A204.1 (cell line): Measurements from ENCODE around the gene ARL9.
"Not testable (repeated sequence)": the region's sequence is repeated elsewhere in the genome, so short reads cannot be mapped to it uniquely, and the experiment has no call there.

Experiments
- FAIRE-seq: peaks from 2 replicates; lab custom pipeline; 2012; peaks lifted over from hg19 to GRCh38; lab: Jason Lieb, UNC

ARL9 gene, protein sequence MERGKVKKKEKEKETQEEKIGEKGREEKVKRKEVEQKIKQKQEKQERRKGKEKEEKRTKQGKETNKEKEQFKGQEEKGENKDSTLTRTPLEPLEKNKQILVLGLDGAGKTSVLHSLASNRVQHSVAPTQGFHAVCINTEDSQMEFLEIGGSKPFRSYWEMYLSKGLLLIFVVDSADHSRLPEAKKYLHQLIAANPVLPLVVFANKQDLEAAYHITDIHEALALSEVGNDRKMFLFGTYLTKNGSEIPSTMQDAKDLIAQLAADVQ

DNA sequence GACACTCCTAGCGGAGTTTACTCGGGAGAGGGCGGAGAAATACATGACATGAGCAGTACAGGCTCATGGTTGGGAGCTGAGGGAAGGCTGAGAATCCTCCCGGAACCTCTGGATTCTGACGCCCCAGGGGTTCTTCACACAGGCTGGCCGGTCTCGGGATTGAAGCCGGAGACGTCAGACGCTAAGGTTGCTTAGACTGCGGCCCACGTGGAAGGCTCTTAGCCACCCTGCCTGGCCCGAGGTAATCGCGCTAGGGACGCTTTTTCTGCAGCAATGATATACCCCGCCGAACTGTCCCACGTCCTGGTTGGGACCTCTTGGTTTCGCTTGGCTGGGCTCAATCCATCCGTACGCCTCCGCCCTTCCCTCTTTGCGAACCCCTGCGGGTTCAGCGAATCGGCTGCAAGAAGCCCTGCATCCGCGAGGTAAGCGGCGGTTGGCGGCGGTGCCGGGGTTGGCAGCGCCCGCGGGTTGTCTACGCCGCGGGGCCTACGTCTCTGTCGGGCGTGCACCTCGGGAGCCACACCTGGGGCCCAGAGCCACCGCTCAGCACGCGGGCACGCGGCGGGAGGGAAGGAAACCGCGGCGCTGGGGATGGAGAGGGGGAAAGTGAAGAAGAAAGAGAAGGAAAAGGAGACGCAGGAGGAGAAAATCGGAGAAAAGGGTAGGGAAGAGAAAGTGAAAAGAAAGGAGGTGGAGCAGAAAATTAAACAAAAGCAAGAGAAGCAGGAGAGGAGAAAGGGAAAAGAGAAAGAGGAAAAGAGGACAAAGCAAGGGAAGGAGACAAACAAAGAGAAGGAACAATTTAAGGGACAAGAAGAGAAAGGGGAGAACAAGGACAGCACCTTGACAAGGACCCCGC lies at the start of gene ARL9:
Gene ARL9, plus strand, starts transcription at position 523 of the 862 bp plus-strand sequence. Its CDS starts 72 bp downstream, at position 595.
- FAIRE-seq: no peak

DNA sequence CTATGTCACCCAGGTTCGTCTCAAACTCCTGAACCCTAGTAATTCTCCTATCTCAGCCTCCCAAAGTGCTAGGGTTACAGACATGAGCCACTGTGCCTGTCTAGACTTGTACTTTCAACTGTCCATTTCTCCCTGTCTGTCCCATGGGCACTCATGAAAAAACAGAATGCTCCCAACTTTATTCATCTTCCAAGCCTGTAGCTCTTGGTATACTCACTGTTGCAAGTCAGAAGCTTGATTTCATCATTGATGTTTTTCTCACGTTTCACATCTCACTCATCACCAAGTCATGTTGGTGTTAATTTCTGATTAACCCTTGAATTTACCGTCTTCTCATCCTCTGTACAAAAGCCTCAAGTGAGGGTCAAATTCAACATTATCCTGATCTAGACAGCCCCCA lies 45.5 kb upstream of the ARL9 start:
- no peak for FAIRE-seq

DNA sequence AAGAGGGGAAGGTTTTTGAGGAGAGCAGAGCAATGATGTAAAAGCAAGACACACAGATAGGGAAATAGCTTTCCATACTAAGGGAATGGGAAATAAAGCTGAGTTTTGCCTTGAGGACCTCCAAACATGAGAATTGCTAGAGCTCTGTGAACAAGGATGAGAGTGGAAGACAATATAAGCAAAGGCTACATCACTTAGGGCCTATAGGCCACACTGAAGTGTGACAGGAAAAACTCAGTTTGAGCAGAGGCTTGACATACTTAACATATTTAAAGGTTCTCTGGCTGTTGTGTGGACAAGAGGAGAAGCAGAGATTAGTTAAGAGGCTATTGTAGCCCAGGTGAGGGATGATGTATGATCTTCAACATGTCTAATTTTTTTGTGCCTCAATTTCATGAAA lies 43.4 kb upstream of the ARL9 start:
- FAIRE-seq: no peak

DNA sequence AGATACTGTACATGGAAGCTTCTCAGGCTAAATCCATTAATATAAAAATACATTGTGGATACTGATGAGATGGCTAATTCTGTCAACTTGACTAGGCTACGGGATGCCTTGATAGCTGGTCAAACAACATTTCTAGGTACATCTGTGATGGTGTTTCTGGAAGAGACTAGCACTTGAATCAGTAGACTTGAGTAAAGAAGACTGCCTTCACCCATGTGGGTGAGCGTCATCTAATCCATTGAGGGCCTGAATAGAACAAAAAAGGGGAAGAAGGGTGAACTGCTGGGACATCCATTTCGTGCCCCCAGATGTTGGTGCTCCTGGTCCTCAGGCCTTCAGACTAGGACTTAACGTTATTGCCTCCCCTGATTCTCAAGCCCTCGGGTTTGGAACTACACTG lies 41.9 kb upstream of the ARL9 start:
- no peak for FAIRE-seq

DNA sequence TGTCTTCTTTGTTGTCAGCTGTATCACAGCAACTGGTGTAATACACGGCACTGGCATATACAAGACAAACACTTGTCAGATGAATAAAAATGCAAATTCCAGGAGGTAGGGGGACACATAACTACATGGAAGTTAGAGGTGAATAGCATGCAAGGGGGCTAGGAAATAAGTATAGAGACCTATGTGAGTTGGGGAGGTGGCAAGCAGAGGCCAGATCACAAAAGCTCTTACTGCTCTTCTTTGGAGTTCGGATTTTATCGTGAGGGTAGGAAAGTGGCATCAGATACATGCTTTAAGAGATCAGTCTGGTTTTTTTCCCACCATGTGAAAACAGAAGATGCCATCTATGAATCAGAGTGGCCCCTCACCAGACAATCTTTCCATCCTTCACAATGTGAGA lies 41.0 kb upstream of the ARL9 start:
- no peak for FAIRE-seq

DNA sequence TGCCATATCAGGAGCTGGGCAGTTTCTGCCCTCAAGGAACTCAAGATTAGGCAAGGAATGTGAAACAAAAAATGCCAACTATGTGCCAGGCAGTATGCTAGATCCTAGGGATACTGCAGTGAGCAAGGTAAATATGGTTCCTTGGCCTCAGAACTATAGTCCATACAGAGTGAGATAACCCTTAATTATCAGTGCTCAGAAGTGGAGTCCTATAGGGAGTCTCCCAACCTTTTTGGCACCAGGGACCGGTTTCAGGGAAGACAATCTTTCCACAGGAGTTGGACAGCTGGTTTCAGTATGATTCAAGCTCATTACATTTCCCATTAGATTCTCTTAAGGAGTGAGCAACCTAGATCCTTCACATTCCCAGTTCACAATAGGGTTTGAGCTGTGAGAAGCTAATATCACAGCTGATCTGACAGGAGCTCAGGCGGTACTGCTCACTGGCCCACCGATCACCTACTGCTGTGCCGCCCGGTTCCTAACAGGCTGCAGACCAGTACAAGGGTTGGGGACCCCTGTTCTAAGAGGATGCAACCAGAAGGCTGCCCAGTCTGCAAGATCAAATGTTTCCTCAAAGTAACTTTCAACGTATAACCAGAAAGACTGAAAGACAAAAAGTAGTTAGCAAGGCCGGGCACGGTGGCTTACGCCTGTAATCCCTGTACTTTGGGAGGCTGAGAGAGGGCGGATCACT lies 39.8 kb upstream of the ARL9 start:
- FAIRE-seq: no peak

DNA sequence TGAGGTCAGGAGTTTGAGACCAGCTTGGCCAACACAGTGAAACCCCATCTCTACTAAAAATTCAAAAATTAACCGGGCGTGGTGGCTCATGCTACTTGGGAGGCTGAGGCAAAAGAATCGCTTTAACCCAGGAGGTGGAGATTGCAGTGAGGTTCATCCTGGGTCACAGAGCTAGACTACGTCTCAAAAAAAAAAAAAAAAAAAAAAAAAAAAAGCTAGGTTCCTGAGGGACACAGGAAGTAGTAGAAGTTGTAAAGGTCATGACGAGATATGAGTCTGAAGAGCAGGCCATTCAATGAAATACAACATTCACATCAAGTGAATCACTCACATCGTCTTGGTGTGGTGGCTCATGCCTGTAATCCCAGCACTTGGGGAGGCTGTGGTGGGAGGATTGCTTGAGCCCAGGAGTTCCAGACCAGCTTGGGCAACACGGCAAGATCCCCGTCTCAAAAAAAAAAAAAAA lies 39.3 kb upstream of the ARL9 start:
- not testable (repeated sequence) for FAIRE-seq

DNA sequence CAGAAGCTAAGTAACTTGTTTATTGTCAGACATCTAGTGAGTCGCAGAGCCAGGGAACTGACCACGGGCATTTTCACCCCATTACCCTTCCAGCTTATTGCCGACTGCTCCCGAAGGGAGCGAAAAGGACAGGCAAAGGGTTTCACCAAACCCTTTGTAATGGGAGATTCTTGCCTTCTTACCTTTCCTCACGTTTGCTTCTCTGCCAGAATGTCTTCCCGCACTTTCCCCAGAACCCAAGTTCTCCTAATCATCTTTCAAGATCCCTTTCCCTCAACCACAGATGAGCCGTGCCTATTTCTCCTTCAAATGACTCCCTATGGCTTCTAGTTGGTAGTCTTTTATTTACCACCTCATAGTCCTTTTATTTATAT lies 38.7 kb upstream of the ARL9 start:
- no peak for FAIRE-seq

DNA sequence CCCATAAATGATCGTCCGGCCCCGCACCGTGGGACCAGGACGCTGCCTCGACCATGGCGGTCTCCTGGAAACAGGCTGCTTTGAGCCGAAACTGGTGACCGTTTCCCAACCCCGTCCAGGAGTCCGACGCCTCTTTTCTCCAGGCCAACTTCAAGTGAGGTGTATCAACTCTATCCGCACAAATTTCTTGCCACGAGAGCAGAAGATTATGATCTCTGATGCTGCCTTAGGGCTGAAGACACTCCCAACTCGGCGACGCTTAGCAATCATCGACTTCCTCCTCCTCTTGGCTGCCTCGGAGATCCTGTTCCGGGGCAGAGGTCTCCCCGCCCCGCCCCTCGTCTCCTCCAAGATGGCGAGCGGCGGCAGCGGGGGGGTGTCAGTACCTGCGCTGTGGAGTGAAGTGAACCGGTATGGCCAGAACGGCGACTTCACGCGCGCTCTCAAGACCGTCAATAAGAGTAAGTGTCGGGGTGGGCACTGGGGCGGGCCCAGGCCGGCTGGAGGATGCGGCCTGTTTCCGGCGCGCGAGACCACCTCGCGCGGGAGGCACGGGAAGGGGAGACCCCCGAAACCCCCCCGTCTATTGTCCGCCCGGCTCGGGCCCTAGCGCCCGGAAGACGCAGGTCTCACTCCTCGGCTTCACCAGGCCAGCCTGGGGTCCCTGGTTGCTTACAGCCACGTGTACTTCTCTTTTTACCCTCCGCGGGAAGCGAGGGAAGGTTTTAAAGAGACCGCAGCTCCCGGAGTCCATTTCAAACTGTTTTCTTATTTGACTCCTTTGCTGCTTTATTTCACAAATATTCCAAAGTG lies 38.1 kb upstream of the ARL9 start, which contains the start of gene SRP72:
Gene SRP72, plus strand, starts transcription at position 334 of the 813 bp plus-strand sequence. Its CDS starts 19 bp downstream, at position 353.
- peak; percentile 34 for FAIRE-seq

DNA sequence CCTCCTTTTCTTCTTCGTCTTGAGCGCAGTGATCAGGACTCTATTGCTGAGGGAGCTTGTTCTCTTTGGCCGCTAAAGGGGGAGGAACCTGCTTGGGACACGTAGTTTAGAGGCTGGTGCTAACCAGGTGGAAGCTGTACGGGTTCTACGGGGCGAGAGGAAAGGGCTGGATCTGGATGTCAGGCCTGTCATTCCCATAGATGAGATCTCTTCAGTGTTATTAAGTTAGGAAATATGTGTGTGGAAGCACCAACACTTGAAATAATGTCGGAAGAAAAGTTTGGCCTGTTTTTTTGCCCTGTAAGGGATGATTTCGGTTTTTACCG lies 37.5 kb upstream of the ARL9 start:
- no peak for FAIRE-seq

DNA sequence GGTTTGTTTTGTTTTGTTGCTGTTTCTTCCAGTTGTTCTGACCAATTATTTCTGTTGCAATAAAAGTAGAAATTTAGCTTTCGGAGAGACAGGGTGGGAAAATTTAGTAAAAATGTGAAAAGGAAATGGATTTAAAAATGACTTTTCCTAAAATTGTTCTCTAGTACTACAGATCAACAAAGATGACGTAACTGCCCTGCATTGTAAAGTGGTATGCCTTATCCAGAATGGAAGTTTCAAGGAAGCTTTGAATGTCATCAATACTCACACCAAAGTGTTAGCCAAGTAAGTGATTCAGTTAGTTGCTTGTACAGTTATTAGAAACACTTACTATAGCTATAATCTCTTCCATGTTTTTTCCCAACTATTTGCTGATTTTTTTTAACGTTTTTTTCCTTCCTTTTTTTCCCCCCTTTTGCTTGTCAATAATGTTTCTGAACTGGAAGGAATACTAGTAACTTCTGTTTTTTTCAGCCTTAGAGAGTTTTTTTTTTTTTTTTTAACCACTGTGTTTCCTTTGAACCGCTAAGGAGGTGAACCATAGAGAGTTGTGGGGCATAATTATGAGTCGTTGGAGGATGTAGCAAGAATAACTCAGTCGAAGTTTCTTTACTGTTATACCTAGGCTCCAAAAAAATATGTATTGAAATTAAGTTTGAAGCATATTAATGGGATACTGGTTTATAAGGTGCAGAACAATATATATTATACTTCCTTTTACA lies 35.9 kb upstream of the ARL9 start:
- FAIRE-seq: no peak

DNA sequence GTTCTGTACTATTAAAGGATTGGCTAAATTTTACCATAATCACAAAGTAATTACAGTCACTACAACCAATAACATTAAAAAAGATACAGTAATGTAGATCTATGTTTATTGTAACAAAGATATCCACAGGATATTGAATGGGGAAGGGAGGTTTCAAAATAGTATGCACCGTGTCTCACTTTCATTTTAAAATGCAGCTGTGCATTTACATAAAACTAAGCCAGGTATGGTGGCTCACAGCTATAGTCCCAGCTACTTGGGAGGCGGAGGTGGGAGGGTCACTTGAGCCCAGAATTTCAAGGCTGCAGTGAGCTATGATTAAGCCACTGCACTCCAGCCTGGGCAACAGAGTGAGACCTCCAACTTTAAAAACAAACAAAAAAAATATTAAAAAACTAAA lies 29.7 kb upstream of the ARL9 start:
- FAIRE-seq: no peak

DNA sequence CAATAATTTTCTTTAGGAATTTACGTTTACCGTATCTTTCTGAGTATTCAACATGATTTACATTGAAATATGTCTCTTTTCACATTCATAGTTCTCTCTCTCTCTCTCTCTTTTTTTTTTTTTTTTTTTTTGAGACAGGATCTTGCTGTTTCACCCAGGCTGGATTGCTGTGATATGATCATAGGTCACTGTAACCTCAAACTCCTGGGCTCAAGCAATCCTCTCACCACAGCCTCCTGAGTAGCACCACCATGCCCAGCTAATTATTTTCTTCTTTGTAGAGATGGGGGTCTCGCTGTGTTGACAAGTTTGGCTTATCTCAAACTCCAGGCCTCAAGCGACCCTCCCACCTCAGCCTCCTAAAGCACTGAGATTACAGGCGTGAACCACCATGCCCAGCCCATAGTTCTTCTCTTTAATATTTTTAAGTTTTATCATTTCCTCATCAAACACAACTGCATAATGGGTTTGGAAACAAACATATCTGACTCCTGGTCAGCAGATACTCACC lies 28.3 kb upstream of the ARL9 start:
- no peak for FAIRE-seq

DNA sequence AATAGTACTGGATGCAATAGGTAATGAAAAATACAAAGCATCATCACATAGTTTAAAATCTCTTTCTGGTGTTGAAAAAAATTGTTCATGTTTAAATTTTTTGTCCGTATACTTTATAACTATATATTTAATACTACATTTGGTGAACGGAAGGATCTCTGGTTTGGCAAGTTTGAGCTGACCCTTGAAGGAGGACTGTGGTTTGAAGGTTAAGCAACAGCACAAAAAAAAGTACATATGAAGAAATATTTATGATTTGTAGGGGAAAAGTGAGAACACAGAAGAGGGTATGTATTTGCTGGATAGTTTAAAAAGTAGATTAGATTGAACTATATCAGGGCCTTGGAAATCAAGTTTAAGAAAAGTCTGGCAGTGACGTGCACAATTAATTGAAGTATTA lies 24.9 kb upstream of the ARL9 start:
- FAIRE-seq: no peak

DNA sequence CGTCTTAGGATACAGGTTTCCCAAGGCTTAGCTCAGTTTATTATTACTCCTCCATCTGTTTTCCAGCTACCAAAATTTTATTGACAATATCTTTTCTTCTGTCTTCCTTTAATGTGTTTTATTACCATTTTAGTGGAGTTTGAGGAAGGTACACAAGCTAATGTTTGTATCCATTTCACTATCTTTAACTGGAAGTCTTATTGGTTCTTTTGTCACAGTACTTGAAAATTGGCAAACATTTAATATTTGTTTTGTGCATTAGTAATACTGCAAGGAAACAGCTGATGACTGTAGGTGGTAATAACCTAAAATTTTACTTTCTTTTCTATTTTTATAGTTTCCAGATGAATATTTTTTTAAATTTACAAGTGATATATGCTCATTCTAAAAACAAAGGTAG lies 9.3 kb upstream of the ARL9 start:
- FAIRE-seq: no peak

DNA sequence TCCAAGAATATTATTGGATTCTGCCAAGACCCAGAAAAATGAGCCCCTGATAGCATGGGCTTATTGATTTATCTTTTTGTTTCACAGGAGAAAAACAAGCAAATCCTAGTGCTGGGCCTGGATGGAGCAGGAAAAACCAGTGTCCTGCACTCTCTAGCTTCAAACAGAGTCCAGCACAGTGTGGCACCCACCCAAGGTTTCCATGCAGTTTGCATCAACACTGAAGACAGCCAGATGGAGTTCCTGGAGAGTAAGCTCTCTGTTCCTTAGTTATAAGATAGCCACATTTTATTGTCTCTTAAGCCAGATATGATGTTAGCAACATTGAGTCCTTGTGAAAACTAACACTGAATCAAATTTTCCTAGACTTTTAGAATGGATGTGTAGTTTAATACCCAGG lies 5.5 kb downstream of the ARL9 start:
- FAIRE-seq: no peak

DNA sequence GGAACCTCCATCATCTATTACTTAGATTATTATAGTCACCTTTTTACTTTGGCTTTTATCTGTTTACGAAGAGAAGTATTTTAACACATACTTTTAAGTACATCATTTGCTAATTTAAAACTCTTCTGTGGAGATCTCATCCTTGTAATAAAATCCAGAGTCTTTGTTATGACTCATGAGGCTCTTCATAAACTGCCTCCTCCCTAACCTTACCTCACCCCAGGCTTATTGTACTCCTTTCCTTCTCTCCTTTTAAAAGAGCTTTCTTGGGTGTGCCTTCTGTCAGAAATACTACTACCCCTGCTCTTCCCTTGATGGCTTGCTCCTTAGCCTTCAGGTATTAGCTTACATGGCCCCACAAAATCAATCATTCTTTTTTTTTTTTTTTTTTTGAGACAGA lies 6.6 kb downstream of the ARL9 start:
- FAIRE-seq: no peak

DNA sequence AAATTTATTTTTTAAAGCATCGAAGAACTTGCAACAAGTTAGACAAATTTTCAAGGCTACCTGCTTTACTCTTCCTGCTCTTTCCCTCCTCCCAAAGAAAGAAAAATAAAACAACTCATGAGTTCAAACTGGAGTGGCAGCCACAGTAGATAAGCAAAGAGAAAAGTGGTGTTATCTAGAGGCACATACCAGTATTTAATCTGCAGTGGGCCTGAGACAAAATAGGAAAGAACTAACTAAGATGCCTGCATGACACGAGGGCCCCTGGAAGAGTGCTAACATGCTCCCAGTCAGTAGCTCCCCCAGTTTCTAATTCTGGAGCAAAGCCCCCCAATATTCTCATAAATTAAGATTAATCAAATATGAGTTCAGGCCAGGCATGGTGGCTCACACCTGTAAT lies 7.9 kb downstream of the ARL9 start:
- no peak for FAIRE-seq

DNA sequence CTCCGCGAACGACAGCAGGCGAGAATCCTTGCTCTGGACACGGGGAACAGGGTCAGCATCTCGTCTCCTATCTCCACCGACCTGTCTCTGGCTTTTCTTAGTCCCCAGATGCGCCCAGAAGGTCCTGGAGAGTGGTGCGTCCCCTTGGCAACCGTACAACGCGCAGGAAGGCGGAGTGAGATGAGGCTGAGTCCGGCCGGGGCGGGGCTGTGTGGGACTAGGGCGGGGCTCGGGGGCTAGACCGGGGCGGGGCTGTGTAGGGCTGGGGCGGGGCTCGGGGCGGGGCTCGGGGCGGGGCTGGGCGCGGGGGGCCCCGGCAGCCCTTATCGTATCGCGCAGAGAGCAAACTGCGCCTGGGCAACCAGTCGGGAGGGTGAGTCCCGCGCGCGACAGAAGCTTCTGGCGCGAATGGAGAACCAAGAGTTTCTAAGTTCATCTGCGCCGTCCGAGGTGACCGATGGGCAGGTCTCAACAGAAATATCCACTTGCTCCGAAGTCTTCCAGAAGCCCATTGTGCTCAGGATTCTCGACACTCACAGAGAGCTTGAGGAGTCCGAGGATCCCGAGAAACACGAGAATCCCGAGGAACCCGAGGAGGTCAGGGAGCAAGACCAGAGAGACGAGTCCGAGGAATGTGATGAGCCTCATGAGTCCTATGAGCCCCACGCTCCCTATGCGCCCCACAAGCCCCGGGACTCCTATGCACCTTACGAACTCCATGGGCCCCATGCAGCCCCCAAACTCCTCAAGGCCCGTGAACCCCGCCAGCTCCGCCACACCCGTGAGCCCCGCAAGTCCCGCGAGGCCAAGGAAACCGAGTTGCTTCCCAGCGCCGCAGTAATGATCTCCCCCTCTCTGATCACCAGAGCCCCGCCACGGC lies 24.9 kb downstream of the ARL9 start:
- no peak for FAIRE-seq

DNA sequence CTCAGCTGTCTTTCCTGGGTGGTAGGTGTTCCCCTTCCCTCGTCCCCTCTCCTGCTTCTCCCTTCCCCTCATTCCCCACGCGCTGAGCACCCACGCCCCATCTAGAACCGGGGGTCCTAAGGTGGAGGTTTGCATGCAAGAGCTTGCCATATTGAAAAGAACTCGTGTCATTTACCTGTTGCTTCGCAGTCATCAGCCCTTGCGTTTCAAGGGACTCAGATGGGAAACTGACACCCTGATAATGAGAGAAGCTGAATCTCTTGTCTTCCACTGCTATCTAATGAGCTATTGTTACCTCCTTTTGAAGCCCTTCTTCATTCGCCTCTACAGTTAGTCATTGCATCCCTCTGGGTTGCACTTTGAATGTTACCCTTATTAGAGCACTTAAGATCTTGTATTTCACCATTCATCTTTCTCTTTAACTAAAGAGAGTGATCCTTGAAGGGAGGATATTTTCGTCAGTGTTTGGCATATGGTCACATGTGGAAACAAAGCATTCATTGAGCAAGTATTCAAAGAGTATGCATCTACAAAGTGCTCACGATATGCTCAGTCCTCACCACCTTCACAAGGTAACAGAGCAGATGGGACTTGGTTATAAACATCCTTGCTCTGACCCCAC lies 25.7 kb downstream of the ARL9 start:
- FAIRE-seq: no peak
